NB4 (cell line): ENCODE data around the gene PRR19.

Experiments
- DNase-seq: peaks from one replicate; pipeline ENCODE4 v3.0.0; 2010; ENCODE audit warnings: low read depth
- H3K4me3 ChIP-seq: one replicate; pipeline ENCODE4 v1.5.1; 2011; ENCODE audit warnings: mild to moderate bottlenecking, low read depth, low read length, moderate library complexity
- MYC ChIP-seq: IDR thresholded peaks from 2 replicates; pipeline ENCODE4 v1.6.1; 2011; ENCODE audit warnings: low read depth, low read length
- POLR2A ChIP-seq: IDR thresholded peaks from 2 replicates; pipeline ENCODE4 v1.6.1; 2011; ENCODE audit warnings: mild to moderate bottlenecking; ENCODE audit not compliant: insufficient read length; ENCODE audit errors: extremely low read depth
- TF ChIP-seq, protein P1 (sequence below): IDR thresholded peaks from 2 replicates; pipeline ENCODE4 v1.6.1; 2011; ENCODE audit warnings: low read depth, low read length
- TF ChIP-seq, protein P2 (sequence below): IDR thresholded peaks from one replicate; pipeline ENCODE4 v1.5.1; 2012; ENCODE audit warnings: low read depth, low read length

The PRR19 gene

DNA sequence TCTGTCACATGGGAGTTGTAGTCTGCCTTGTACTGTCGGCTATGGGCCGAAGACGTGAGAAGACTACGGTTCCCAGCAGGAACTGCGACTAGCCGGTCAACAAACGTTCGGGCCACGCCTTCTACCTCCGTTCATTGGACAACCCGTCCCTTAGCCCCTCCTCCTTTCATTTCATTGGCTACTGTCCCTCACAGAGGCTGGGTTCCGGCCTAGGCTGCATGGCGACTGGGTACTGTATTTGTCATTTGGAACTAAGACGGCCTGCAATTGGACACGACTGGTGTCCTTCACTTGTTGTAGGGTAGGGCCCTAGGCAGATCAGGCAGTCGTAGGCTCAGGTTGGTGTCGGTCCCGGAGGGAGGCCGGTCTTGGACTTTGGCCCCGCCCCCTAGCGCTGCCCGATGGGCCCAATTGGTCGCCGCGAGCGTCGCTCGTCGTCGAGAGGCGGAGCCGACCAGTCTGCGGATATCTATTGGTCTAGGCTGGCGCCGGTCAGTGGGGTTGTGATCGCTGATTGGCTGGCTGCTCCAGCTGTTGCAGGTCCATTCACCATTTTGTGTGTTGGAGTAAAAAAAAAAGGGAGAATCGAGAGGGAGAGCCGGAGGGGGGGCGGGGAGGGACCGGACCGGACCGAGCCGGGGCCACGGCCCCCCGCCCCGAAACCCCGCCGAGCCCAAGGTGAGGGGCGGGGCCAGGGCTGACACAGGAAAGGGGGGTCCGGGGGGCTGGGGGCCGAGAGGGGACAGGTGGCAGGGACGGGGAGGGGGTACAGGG, 33.0 kb upstream of the PRR19 start, which contains the start of gene CIC:
Gene CIC, plus strand, starts transcription at position 549 of the 774 bp plus-strand sequence. CDS start 2,532 bp downstream, outside the sequence.
- DNase-seq: peak; percentile 99
- H3K4me3 ChIP-seq: peak within 1 kb of the TSS; percentile 74
- TF ChIP-seq, protein P1, sequence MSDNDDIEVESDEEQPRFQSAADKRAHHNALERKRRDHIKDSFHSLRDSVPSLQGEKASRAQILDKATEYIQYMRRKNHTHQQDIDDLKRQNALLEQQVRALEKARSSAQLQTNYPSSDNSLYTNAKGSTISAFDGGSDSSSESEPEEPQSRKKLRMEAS: no peak
- TF ChIP-seq POLR2A (no peak), MYC (no peak)
- TF ChIP-seq, protein P2, sequence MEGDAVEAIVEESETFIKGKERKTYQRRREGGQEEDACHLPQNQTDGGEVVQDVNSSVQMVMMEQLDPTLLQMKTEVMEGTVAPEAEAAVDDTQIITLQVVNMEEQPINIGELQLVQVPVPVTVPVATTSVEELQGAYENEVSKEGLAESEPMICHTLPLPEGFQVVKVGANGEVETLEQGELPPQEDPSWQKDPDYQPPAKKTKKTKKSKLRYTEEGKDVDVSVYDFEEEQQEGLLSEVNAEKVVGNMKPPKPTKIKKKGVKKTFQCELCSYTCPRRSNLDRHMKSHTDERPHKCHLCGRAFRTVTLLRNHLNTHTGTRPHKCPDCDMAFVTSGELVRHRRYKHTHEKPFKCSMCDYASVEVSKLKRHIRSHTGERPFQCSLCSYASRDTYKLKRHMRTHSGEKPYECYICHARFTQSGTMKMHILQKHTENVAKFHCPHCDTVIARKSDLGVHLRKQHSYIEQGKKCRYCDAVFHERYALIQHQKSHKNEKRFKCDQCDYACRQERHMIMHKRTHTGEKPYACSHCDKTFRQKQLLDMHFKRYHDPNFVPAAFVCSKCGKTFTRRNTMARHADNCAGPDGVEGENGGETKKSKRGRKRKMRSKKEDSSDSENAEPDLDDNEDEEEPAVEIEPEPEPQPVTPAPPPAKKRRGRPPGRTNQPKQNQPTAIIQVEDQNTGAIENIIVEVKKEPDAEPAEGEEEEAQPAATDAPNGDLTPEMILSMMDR: no peak

DNA sequence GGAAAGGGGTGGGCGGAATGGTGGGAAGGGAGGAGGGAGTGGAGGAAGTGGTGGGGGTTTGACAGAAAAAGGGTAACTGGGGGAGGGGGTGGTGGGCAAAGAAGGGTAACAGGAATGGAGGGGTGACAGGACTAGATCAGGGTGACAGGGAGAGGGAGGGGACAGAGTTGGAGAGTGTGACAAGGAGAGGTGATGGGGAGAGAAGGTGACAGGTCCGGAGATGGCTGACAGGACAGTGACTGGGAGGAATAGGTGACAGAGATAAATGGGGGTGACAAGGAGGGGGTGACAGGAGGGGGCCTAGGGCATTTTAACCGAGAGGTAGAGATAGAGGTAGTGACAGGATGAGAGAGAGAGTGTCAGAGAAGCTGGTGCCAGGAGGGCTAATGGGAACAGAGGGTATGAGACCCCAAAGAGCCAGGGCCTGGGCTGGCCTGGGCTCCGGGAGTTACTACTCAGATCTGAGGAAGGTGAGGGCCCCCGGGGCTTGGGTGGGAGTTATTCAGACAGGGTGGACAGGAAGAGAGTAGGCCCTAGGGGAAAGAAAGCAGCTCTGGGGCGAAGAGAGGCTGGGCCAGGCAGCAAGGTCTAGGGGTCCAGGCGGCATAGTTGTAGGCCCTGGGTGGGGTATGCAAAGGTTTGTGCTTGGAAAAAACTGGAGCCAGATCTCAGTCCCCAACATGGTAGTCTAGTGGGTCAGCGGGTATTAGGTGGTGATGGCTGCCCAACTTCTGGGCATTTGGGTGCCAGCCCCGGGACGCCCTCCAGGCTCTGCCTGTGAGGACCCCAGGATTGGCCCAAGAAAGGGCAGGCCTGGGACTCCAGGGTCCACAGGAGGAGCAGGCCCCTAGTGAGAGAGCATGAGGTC, 32.2 kb upstream of the PRR19 start:
- TF ChIP-seq, protein P2: no peak
- TF ChIP-seq MYC (no peak), POLR2A (no peak)
- TF ChIP-seq, protein P1: no peak
- no peak for DNase-seq
- H3K4me3 ChIP-seq: peak overlapping the region; percentile 66

DNA sequence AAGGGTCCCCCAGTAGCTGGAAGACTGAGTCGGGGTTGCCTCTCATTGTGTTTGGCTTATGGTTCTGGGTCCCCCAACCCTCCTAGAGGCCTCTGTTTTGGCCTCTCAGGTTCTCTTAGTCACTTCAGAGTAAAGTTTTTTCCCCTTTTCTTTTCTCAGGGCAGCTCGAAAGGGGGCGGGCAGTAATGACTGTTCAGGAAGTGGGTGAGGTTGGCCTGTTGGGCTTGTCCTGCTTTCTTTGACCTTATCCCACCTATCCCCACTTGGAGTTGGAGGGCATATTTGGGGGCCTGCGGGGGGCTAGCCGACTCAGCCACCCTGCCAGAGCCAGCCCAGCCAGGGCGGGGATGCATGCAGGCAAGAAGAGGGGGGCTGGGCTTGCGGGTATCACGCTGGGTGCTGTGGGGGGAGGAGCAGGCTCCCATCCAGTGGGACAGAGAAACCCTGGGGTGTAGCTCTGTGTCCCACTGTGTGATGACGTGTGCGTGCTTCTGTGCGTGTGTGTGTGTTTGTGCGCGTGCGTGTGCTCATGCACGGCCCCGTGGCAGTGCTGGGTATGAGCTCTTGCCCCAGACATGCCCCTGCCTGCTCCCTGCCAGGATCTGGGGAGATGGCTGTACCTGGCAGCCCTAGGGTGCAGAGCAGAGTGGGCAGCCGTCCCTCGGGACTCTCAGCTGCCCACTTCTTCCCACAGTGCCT, 31.4 kb upstream of the PRR19 start:
- H3K4me3 ChIP-seq: peak overlapping the region; percentile 66
- TF ChIP-seq POLR2A (no peak), MYC (0 out of 2 replicates have a peak, but pooled peaks have one; percentile 7)
- TF ChIP-seq, protein P1: no peak
- TF ChIP-seq, protein P2: no peak
- DNase-seq: peak; percentile 60

DNA sequence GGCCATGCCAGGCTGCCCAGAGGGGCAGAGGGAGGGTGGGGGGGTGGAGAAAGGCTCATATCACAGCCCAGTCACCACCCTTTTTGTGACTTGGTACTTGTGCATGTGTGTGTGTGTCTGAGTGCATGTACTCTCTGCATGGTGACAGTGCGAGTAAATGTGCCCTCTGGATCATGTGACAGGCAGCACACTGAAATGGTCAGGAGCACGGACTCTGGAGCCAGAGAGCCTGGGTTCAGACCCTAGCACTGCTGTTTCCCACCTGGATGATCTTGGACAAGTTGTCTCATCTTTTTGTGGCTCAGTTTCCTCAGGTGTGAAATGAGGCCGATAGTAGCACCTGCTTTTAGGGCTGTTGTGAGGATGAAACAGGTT, 30.9 kb upstream of the PRR19 start:
- no peak for DNase-seq
- TF ChIP-seq, protein P1: no peak
- TF ChIP-seq MYC (no peak), POLR2A (no peak)
- TF ChIP-seq, protein P2: no peak
- H3K4me3 ChIP-seq: no peak overlapping the region

DNA sequence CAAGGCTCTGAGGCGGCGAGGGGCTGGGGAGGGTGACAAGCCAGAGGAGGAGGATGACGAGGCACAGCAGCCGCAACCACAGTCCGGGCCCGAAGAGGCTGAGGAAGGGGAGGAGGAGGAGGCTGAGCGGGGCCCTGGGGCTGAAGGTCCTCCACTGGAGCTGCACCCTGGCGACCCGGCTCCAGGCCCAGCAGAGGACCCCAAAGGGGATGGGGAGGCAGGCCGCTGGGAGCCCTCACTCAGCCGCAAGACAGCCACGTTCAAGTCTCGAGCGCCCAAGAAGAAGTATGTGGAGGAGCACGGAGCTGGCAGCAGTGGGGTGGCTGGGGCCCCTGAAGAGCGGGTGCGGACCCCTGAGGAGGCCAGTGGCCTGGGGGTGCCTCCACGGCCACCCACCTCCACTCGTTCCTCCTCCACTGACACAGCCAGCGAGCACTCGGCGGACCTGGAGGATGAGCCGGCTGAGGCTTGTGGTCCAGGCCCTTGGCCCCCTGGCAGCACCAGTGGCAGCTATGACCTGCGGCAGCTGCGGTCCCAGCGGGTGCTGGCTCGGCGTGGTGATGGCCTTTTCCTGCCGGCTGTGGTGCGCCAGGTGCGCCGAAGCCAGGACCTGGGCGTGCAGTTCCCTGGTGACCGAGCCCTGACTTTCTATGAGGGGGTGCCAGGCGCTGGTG, 29.9 kb upstream of the PRR19 start:
- DNase-seq: no peak
- no peak overlapping the region for H3K4me3 ChIP-seq
- no peak for TF ChIP-seq POLR2A
- no peak for TF ChIP-seq MYC
- TF ChIP-seq, protein P1: no peak
